ENCODE measurements around the gene BLM.

The BLM gene

GRCh38 chr15:90691982-90692773 lies 25.0 kb upstream of the BLM start:
- DNase-seq (ENCODE audit: low spot score): no peak

GRCh38 chr15:90694987-90695386 lies 22.2 kb upstream of the BLM start:
- DNase-seq (ENCODE audit: low spot score): no peak

- DNase-seq (ENCODE audit: low spot score): no peak
Measured at GRCh38 chr15:90697175-90697574, 20.0 kb upstream of the BLM start.

DNA sequence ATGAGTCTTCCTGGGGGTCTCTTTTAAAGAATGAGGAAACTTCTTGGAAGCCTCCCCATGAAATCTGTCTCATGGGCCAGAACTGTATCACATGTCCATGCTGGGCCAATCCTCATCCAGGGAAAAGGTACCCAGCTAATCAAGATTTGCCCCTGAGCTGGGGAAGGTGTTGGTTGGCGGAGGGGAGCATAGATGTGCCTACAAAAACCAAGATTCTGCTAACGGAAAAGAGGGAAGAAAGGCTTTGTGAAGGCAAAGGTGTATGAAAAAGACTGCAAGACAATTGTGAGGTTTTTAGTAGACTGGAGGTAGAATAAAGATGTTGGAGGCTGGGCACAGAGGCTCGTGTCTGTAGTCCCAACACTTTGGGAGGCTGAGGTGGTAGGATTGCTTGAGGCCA lies 18.5 kb upstream of the BLM start:
- no peak for DNase-seq (ENCODE audit: low spot score)

DNA sequence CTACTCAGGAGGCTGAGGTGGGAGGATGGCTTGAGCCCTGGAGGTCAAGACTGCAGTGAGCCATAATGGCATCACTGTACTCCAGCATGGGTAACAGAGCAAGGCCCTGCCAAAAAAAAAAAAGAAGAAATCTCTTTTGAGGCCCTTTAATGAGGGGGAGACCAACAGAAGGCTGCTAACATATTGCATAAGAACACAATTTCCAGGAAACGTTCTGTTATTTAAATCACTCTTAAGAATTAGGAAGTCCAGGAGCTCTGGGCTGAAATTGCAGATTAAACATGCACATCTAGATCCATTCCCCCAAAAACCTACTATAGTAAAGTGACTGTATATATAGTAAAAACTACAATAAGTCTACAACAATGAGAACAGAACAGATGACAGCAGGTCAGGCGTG lies 16.1 kb upstream of the BLM start:
- DNase-seq (ENCODE audit: low spot score): no peak

DNA sequence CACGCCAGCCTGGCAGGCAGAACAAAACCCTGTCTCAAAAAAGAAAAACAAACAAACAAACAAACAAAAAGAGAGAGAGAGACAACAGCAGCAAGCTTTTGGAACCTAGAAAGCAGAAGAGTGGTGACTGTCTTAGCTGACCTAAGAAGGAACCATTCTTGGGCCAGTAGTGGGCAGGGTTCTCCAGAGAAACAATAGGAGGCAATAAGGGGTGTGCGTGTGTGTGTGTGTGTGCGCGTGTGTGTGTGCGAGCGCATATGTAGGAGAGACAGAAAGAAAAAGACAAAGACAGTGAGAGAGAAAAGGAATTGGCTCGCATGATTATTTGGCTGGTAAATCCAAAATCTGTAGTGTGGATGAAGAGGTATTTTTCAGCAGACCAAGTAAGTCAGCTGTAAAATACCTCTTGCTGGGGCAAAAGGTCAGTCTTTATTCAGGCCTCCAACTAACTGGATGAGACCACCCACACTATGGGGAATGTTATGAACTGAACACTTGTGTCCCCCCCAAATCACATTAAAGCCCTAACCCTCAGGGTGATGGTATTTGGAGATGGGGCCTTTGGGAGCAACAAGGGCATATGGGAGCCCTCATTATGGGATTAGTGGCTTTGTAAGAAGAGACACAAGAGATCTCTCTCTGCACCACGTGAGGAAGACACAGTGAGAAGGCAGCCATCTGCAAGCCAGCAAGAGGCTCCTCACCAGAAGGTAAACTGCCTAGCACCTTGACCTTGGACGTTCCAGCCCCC lies 15.1 kb upstream of the BLM start:
- no peak for DNase-seq (ENCODE audit: low spot score)

GRCh38 chr15:90703455-90703854 lies 13.7 kb upstream of the BLM start:
- no peak for DNase-seq (ENCODE audit: low spot score)

DNA sequence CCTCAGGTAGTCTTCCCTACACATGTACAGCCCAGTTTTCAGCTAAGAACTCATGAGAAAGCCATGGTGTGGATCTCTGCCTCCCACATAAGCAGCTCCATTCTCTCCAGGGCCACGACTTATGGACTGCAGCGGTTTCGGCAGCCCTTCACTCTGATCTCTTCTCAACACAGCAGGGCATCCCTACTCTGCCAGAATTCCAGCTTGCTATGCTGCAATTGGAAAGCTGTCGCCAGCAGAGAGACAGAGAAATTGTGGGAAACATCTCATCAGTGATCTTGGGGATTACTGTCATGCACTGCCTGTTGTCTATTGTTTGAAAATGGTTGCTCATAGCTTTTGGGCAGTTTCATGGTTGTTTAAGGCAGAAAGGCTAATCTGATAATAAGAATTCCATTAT lies 11.9 kb upstream of the BLM start:
- no peak for DNase-seq (ENCODE audit: low spot score)

DNA sequence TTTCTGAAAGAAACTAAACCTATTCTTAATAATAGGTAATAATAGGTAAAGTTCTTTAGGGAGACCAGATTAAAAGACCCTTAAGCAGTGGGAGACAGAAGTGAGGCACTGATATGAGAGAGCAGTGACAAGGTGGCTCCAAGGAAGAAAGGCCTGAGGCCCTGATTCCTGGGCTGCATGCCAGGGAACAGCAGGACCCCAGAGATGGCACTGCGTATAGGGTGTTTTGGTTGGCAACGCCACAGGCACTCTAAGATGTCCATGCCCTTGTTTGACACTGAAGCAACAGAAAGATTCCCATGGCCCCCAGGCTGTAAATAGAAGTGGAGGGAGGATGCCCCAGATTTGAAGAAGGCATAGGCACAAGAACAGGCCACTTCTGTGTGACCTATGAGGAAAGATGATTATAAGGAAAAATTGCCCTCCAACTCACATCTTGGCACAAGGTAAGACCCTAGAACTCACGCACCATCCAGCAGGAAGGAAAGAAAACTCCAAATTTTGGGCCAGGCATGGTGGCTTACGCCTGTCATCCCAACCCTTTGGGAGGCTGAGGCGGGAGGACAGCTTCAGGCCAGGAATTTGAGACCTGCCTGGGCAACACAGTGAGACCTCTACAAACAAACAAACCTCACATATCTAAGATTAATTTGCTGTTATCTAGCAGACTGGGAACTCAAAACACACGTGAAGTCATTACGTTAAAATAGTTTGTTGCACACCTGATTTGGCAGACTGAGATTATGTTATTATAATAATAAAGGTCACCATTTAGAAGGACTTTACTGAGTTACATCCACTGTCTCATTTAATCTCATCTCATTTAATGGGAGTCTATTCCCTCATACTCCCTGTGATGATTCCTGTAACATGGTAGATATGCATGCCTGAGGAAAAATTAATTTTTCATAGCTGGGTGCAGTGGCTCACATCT lies 10.5 kb upstream of the BLM start:
- DNase-seq (ENCODE audit: low spot score): no peak

- DNase-seq (ENCODE audit: low spot score): no peak
Measured at GRCh38 chr15:90707489-90707888, 9.7 kb upstream of the BLM start.

DNA sequence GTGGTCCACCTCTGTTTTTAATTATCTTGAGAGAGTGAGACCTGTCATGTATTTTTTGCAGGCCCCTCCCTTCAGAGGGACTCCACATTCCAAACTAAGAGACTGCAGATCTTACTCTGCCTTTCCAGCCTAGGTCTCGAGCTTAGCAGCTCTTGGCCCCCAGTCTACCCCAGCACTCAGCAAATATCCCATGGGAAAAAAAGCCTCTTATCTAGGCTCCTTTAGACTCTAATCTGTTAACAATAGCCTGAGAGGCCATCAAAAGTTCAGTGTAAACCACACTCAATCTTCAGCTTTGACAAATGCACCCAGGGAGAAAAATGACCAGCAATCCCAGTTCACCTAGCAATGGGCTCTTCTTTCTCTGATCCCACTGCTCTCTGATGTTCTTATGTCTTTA lies 8.6 kb upstream of the BLM start:
- no peak for DNase-seq (ENCODE audit: low spot score)

DNA sequence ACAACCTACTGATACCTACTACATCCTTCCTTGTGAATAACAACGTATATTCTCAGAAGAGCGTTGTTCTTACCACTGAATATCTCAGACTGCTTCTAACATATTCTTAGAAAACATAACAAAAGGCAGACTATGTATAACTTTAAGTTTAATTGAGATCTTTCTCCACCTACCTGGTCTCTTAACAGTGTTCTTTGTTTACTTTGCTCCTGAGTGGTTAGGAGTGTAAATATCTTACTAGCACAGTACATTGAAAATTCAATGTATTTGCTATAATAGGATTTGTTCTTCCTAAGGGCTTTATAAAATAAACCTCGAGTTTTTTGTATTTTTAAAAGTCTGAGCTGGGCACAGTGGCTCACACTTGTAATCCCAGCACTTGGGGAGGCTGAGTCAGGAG lies 7.9 kb upstream of the BLM start:
- DNase-seq (ENCODE audit: low spot score): no peak

DNA sequence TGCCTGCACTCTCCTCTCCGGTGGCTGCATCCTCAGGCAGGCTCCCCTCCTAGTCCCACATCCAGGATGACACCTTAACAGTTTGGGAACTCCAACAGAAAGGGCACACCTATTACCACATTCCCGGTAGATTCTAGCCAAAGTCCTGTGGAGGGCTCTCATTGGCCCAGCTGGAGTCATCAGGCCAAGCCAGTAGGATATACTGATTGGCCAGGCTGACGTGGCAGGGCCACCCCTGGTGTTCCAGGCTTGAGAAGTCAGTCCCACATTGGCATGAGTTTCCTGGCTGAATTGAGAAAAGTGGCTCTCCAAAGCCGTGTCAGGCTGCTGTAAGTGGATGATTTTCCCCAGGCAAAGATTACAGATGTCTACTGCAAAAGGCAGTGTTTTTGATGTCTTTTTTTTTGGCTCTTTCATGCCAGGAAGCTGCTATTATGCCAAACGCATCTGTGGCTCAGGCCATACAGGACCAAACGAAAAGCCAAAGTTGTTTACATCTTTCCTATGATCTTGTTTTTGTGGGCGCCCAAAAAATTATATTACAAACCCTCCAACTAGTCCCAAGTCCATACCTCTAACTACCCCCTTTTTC lies 6.6 kb upstream of the BLM start:
- no peak for DNase-seq (ENCODE audit: low spot score)

- DNase-seq (ENCODE audit: low spot score): no peak
Measured at GRCh38 chr15:90711418-90711824, 5.7 kb upstream of the BLM start.

DNA sequence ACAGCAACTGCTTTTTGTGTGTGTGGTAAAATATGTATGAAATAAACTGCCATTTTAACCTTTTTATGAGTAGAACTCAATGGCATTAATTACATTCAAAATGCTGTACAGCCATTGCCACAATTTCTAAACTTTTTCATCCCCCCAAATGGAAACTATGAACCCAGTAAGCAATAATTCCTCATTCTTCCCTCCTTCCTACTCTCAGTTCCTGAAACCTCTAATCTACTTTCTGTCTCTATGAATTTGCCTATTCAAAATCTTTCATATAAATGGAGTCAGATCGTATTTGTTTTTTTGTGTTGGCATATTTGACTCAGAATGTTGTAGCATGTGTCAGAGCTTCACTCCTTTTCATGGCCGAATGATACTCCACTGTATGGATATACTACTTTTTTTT lies 5.3 kb upstream of the BLM start:
- no peak for DNase-seq (ENCODE audit: low spot score)

DNA sequence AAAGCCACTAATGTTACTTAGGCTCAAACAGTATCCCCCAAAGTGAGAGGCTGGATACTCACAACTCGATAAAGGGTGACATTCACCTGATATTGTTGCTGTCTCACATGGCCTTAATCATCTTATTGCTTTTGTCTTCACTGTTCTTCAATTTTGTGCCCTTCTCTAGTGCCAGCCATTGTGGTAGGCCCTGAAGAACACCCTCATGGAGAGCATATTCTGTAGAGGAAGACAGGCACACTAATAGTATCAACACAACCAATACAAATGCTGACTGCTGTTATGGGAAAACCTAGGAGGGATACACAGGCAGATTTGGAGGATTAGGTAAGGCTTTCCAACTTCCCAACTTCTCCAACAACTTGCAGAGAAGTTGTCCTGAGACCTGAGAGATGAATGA lies 4.1 kb upstream of the BLM start:
- no peak for DNase-seq (ENCODE audit: low spot score)

DNA sequence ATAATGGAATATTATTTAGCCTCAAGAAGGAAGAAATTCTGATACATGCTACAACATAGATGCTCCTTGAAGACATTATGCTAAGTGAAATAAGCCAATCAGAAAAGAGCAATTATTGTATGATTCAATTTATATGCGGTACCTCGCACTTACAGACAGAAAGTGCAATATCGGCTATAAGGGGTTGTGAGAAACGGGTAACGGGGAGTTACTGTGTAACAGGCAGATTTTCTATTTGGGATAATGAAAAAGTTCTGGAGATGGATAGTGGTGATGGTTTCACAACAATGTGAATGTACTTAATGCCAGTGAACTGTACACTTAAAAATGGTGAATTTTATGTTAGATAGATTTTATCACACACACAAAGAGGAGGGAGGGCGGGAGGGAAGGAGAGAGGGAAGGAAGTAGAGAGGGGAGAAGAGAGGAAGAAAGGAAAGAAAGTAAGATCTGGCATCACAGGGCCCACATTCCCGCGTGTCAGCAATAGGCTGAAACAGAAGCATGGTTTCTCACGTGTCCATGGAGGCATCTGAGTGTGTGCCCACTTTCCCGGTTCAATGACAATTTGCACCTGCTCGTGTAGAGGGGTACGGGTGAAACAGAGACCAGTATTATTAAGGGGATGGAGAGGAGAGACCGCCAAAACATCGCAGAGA lies 700 bp upstream of the BLM start:
- DNase-seq (ENCODE audit: low spot score): no peak

- DNase-seq (ENCODE audit: low spot score): no peak
Measured at GRCh38 chr15:90718232-90718631, 1.1 kb downstream of the BLM start.

GRCh38 chr15:90720131-90720530 lies 3.0 kb downstream of the BLM start:
- no peak for DNase-seq (ENCODE audit: low spot score)

GRCh38 chr15:90729261-90729660 lies 12.1 kb downstream of the BLM start:
- no peak for DNase-seq (ENCODE audit: low spot score)

DNA sequence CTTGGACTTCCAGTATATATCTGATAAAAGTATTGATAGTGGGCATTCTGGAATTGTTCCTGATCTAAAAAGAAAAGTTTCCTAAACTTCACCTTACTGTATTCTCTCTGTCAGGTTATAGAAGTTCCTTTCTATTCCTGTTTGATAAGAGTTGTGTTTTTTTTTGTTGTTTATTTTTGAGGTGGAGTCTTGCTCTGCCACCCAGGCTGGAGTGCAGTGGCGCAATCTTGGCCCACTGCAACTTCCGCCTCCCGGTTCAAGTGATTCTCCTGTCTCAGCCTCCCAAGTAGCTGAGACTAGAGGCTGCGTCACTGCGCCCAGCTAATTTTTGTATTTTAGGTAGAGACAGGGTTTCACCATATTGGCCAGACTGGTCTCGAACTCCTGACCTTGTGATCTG lies 13.1 kb downstream of the BLM start:
- DNase-seq (ENCODE audit: low spot score): no peak

DNA sequence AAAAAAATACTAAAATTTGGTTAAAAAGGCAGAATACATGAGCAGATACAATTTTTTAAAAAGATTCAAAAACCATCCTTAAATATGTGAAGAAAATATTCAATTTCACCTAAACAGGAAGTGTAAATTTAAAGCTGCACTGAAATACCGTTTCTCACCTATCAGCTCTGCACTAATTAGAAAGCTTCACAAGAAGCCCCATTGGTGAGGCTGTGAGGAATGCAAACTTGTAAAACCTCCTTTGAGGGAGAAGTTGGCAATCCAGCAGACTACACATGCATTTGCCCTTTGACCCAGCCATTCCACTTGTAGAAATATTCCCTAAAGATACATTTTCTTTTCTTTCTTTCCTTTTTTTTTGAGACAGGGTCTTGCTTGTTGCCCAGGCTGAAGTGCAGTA lies 18.8 kb downstream of the BLM start:
- no peak for DNase-seq (ENCODE audit: low spot score)

Data from ecto neural progenitor cell (in vitro differentiated cells).